GM18861 (cell line): Measurements from ENCODE around the gene CACNA1B.
"Not testable (repeated sequence)": the region's sequence is repeated elsewhere in the genome, so short reads cannot be mapped to it uniquely, and the experiment has no call there.

Source experiments
- ATAC-seq: cut with Tn5 transposase; IDR thresholded peaks from one replicate; pipeline ENCODE4 v1.9.1; 2021; ENCODE audit not compliant: unreplicated experiment

CACNA1B gene

GRCh38 chr9:137865581-137866145 lies 11.9 kb upstream of the CACNA1B start:
- ATAC-seq = no peak

- no peak for ATAC-seq
These were observed 11.1 kb upstream of the CACNA1B start for GRCh38 chr9:137866226-137867141.

- ATAC-seq = no peak
These were observed 7.2 kb upstream of the CACNA1B start for GRCh38 chr9:137870432-137870831.

- ATAC-seq = no peak
These were observed 5.3 kb upstream of the CACNA1B start for GRCh38 chr9:137872296-137872695.

- ATAC-seq = no peak
These were observed 4.2 kb upstream of the CACNA1B start for GRCh38 chr9:137873408-137873807.

- no peak for ATAC-seq
These were observed 3.7 kb upstream of the CACNA1B start for GRCh38 chr9:137873858-137874362.

- no peak for ATAC-seq
These were observed 2.2 kb upstream of the CACNA1B start for GRCh38 chr9:137875354-137875753.

GRCh38 chr9:137875846-137876245 lies 1.7 kb upstream of the CACNA1B start:
- ATAC-seq = no peak

- ATAC-seq = no peak
These were observed 1.3 kb upstream of the CACNA1B start for GRCh38 chr9:137876269-137876668.

- no peak for ATAC-seq
These were observed 698 bp upstream of the CACNA1B start for GRCh38 chr9:137876781-137877386.

- no peak for ATAC-seq
These were observed 762 bp downstream of the CACNA1B start for GRCh38 chr9:137878146-137878941.

- ATAC-seq = no peak
These were observed 1.5 kb downstream of the CACNA1B start for GRCh38 chr9:137879052-137879451.

- no peak for ATAC-seq
These were observed 2.1 kb downstream of the CACNA1B start for GRCh38 chr9:137879566-137880150.

GRCh38 chr9:137880160-137880975 lies 2.8 kb downstream of the CACNA1B start:
- no peak for ATAC-seq

GRCh38 chr9:137880976-137881530 lies 3.5 kb downstream of the CACNA1B start:
- ATAC-seq = no peak

- no peak for ATAC-seq
These were observed 4.3 kb downstream of the CACNA1B start for GRCh38 chr9:137881591-137882505.

- ATAC-seq = no peak
These were observed 4.9 kb downstream of the CACNA1B start for GRCh38 chr9:137882506-137882821.

- ATAC-seq = not testable (repeated sequence)
These were observed 6.4 kb downstream of the CACNA1B start for GRCh38 chr9:137883977-137884376.

- ATAC-seq = not testable (repeated sequence)
These were observed 7.0 kb downstream of the CACNA1B start for GRCh38 chr9:137884547-137884946.
